Urothelium cell line (cell line): Measurements from ENCODE around the gene CAMK1D.
A peak's percentile ranks its signal among the peaks of the same experiment; 100 is the strongest.
"Not testable (repeated sequence)": the region's sequence is repeated elsewhere in the genome, so short reads cannot be mapped to it uniquely, and the experiment has no call there.

Experiments used
- DNase-seq: peaks from one replicate; pipeline ENCODE4 v3.0.0; 2011; ENCODE audit warnings: low spot score, mixed read lengths
- FAIRE-seq: peaks from 2 replicates; lab custom pipeline; 2011; peaks lifted over from hg19 to GRCh38; lab: Jason Lieb, UNC

CAMK1D gene

DNA sequence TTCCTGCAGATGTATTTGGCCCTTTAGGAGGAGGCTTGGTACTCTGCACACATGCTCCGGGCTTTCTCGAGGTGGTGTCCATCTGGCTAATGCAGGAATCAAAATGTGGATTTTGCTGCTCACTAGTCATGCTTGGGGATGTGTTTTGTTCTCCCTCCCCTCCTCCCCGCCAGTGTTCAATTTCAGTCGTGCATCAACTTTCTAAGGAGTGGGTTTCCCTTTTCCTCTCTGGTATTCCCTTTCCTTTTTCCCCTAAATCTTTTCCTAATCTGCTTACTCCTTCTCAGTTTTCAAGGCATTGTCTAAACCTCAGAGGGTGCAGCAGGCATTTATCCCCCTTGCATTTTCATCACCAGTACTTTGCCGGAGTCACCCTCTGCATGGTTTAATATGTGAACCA lies 450.4 kb downstream of the CAMK1D start:
- DNase-seq (no peak), FAIRE-seq (no peak)

DNA sequence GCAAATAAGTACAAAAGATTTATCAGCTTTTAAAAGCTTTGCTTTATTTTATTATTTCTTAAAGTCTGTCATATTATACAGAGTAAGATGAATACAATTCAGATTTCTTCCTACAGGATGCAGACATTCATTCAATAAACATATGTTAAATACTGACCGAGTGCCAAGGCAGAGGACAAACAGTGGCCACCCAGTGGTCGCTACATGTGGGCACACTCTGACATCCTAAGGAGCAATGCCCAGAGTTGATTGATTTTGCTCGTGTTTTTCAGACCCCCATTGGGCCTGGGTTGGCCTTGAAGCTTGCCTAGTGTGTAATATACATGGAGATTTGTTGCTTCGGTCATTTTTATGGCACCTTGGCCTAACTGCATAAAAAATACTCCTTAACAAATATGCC lies 451.0 kb downstream of the CAMK1D start:
- DNase-seq (no peak), FAIRE-seq (no peak)

DNA sequence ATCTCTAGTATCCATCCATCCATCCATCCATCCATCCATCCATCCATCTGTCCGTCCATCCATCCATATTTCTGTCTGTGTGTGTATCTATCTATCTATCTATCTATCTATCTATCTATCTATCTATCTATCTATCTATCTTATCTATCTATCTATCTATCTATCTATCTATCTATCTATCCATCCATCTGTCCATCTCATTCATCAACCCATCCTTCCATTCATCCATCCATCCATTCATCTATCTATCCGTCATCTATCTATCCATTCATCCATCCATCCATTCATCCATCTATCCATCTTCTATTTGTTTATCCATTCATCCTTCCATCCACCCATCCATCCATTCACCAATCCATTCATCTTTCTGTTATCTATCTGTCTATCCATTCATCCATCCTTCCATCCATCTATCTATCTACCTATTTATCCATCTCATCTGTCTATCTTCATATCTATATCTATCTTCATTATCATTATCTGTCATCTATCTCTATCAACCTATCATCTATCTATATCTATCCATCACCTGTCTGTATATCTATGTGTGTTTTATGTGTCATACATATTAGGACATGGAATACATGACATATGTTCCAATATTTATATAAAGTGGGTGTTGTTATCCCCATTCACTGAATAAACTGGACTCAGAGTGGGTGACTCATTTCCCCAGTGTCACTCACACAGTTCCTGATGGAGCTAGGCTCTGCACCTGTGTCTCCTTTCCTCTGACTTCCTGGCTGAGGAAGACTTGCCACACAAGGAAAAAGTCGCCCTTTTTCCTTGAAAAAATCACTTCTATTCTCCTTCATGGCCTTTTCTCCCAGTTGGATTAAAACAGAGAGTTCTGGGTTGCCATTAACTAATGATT lies 452.1 kb downstream of the CAMK1D start:
- no peak for DNase-seq
- FAIRE-seq: peak; percentile 56

DNA sequence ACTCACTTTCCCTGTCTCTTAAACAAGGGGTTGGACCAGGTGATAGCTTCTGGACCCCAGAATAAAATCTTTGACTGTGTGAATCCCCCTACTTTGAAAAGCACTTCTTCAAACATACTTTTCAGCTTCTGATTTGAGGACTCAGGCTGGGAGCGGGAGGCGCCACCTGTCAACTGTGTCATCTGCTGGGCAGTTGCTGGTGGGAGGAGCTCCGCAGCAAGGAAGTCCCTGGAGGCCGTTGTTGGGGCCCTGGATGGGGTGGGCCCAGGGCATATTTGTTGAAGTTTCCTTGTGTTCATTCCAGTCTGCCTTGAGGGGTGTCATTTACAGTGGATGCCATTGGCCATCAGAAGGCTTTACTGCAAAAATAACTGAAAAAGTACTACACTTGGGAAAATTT lies 454.4 kb downstream of the CAMK1D start:
- DNase-seq: no peak
- FAIRE-seq: no peak

DNA sequence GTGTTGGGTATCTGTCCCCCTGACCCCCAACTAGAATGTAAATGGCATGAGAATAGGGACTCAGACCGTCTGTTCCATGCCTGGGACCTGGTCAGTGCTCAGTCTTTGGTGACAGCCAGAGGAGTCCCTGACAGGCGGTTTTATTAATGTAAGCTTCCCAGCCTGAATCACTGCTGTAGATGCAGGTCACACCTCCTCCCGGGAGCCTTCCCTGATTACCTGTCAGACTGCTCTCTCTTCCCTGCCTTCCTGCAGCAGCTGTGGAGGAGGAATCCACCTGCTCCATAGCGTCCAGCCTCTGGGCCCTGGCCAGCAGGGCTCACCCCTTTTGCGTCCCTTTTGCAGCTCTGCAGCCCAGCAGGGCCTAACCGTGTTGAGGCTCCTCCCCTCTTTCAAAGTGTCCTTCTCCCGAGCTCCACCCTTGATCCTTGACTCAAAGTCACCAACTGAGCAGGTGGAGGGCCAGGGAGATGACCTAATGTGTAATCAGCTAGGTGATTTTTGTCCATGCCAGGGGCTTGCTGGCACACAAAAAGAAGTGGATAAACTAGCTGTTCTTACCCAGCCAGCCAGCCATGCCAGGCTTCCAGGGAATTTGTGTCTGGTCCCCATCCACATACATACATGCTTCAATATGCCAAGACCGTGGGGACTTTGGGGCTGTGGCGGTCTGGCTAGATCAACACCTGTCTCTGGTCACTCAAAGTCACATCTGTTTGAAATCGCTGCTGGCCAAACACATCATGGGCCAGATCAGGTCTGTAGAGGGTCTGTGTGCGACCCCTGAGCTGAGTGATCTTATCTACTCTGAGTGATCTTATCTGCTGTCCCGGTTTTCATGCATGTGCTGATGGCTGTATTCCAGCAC lies 457.1 kb downstream of the CAMK1D start:
- FAIRE-seq (no peak), DNase-seq (no peak)

DNA sequence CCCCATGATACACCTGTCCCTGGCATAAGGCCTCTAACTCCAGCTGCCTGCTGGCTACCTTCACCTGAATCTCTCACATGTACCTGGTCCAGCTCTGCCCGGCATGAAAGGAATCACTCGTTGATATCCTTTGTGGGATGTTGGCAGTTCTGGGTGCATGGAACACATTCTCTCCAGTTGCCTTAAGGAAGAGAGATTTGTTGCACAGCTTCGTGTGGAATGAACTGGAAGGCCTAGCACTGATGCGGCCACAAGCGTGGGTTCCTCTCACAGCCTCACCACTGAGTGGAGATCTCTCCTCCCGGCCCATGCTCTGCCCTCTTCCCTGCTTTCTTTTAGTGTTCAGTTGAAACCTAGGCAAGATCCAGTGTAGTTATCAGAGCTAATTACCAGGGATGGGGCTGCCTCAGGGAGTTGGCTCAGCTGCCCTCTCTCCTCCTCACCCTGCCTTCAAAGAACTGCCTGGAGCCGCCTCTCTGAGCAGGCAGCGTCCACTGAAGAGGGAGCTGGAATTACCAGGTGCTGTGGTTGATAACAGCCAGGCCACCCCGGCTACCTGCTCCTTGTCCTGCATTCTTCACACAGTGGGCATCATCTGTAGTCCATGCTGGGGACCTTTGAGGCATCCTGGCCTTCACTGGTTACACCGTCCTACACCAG lies 457.9 kb downstream of the CAMK1D start:
- FAIRE-seq (no peak), DNase-seq (no peak)

DNA sequence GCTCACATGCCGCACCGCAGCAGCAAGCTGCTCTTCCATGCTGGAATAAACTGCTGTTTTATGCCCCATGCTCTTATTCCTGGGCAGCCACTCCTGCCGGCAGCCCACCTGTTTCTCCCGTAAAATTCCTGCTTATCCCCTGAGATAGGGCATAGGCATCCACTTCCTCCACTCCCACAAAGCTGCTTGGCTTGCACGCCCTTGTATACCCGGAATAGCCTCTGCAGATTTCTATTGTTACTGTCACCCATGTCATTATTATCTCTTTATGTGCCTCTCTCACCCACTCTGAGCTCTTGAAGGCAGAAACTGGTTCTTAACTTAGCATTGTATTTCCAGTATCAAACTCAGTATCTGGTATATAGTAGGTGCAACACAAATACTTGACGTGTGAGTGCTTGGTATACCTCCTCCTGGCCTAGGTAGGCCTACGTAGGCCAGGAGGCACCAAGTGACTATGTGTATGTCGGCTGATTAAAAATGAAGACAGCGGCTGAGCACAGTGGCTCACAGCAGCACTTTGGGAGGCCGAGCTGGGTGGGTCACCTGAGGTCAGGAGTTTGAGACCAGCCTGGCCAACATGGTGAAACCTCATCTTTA lies 458.8 kb downstream of the CAMK1D start:
- FAIRE-seq (no peak), DNase-seq (no peak)

DNA sequence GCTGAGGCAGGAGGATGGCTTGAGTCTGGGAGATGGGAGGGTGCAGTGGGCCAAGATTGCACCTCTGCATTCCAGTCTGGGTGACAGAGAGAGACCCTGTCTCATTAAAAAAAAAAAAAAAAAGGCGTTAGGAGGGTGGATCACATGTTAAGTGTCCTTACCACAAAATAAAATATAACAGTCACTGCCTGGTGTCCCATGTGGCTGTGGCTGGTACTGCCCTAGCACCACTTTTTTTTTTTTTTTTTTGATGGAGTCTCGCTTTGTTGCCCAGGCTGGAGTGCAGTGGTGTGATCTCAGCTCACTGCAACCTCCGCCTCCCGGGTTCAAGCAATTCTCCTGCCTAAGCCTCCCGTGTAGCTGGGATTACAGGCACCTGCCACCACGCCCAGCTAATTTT lies 460.7 kb downstream of the CAMK1D start:
- not testable (repeated sequence) for FAIRE-seq, DNase-seq

DNA sequence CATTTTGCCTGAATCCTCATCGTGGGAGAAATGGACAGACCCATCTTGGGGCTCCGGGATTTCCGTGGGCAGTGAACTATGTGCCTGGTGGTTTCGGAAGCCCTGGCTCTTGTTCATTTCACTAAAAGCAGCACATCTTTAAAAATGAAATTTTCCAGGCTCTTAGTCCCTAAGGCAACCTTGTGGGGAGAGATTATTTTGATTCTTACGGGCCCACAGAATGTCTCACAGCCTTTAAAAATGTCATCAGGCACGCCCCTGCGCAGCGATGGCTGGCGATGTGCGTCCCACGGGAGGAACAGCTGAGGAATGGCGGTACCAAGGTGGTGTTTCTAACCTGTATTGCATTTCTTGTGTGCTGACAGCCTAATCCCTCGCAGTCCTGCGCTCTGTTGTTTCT lies 462.5 kb downstream of the CAMK1D start:
- FAIRE-seq (no peak), DNase-seq (no peak)

DNA sequence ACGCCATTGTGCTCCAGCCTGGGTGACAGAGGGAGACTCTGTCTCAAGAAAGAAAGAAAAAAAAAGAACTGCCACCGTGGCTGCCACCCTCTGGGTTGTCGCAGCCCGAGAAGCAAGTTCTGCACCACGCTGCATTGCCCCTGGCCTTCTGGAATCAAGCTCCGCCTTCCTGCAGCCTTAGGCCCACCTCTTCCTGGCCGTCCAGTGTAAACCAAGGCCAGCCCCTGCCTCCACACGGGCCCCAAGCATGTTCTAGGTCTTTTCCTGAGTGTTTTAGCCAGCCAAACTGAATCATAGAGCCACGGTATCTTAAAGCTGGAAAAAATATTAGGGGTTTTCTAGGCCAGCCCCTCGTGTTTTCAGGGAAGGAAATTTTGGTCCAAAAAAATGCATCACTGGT lies 463.2 kb downstream of the CAMK1D start:
- FAIRE-seq: no peak
- DNase-seq: no peak

DNA sequence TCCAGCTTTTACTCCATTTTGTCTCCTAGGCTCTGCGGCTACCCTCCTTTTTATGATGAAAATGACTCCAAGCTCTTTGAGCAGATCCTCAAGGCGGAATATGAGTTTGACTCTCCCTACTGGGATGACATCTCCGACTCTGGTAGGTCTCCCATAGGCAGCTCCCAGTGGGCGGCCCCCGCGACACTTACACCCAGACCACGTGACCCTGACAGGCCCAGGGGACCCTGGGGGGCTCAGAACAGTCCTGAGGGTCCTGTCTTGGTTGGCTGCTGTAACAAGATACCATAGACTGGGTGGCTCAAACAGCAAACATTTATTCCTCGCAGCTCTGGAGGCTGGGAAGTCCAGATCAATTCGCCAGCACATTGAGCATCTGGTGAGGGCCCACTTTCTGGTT lies 464.8 kb downstream of the CAMK1D start:
- FAIRE-seq (no peak), DNase-seq (no peak)

DNA sequence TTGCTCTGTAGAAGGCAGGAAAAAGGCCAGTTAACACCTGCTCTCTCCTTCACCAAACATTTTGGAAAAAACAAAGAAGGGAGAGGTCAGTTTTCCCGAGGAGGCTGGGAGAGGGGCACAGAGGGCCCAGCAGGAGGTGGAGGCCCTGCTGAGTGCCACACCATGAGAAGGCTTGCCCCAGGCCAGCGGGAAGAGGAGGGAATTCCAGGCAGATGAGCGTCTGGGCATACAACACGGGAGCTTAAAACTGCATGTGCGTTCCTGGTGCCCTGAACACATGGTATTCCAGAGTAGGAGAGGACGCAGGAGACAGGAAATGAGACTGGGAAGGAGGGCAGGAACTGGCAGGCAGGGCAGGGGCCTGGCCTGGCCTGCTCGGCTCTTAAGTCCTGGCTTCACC lies 469.7 kb downstream of the CAMK1D start:
- no peak for DNase-seq
- FAIRE-seq: no peak

DNA sequence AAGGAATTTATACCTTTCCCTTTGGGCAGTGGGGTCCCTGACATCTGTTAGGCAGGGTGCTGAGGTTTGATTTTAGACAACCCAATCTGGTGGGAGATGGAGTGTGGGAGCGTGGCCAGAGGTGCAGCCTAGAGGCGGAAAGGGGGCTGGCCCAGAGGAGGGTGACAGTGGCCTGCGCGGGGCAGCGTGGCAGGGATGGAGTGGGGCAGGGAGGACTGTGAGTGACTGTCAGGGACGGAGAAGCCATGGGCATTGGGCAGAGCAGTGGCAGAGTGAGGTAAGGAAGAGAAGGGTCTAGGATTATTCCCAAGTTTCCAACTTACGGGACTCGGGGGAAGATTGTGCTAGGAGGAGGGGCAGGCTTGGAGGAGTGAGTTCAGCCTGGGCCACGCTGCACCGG lies 470.3 kb downstream of the CAMK1D start:
- DNase-seq (no peak), FAIRE-seq (no peak)

DNA sequence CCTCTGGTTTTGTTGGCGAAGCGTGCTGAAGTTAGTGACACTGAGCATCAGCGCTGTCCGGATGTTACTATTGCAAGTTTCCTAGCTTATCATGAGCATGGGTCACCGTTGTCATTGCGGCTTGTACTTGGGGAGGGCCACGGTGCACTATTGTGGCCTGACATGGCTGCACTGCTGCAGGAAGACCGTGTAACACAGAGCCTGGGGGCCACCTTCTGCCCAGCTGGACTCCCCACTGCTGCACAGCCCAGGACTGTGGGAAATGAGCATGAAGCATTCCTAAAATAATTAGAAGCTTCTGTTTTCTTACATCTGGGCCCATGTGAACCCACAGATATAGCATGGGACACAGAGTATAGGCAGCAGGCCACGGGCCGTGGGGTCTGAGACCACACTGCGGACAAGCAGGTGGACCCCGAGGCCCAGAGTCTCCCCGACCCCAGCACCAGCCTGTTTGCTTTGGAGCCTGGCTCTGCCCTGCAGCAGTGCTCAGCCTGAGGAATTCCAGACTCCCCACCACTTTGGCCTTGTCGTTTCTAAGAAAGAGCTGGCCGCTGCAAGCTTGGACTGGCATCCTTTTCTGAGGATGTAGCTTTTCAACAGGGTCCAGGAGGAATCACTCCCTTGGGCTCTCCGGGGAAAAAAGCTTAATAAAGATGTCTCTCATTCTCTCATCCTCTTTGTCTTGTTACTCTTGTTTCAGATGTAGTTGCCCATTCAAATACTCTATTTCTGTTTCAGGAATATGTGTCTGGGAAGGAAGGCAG lies 473.0 kb downstream of the CAMK1D start:
- DNase-seq: no peak
- no peak for FAIRE-seq

DNA sequence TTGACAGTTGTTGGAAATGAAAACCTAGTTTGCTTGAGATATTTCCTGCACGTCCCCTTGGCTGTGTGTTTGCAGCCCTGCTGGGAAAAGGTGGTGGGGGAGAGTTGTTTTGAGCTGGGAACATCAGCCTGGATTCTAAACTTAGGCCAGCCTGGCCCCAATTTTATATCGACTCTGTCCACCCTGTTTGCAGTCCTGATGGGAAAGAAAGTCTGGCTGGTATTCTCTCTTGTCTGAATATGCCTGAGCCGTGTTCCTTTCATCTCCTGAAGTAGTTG lies 473.5 kb downstream of the CAMK1D start:
- no peak for DNase-seq
- FAIRE-seq: no peak

DNA sequence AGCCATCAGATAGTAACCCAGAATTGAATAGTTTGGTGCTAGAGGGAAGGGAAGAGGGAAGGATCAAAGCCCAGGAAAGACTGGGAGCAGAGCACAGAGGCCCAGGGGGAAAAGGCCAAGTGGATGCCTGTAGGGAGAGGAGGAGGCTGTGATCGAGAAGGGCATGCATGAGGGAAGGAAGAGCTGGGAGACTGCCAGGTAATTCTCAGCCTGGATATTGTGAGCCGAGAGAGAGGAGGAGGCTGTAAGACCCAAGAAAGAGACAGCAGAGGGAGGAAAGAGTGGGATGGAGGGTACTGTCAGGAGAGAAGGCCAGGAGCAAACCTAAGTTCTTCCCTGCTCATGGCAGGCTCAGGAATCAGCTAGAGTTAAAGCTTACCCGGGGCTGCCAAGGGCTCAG lies 474.0 kb downstream of the CAMK1D start:
- DNase-seq (no peak), FAIRE-seq (no peak)

DNA sequence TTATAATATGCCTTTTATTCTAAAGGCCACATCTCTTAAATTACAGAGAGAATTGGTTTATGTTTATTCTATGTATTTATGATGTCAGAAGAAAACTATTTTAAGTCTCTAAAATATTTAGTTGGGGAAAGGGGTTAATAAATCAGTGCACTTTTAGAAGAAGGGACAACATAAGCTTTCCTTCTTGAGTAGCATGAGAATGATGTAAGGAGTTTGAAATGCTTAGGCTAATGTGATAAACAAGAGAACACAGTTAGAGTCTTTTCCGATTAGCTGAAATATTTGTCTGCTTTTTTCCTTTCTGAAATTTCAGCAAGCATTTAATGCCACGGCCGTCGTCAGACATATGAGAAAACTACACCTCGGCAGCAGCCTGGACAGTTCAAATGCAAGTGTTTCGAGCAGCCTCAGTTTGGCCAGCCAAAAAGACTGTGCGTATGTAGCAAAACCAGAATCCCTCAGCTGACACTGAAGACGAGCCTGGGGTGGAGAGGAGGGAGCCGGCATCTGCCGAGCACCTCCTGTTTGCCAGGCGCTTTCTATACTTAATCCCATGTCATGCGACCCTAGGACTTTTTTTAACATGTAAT lies 476.0 kb downstream of the CAMK1D start:
- DNase-seq (no peak), FAIRE-seq (no peak)

DNA sequence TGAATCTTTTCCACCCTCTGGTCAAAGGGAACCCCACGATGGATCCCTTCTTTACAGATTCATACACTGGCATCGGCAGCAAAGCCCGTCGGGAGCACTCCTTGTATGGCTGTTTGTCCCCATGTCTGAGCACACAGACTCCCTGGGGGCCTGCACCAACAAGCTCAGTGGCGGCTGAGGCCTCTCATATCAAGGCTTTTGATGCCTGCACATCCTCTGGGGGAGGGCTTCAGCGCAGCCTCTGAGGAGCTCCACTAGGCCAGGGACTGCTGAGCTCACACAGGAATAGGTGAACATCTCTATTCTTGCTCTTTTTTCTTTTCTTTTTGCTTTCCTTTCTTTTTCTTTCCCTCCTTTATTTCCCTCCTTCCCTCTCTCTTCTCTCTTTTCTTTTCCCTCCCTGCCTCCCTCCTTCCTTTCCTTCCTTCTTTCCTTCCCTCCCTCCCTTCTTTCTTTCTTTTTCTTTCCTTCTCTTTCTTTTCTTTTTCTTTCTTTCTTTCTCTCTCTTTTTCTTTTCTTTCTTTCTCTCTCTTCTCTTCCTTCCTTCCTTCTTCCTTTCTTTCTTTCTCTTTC lies 477.5 kb downstream of the CAMK1D start:
- DNase-seq (no peak), FAIRE-seq (no peak)

DNA sequence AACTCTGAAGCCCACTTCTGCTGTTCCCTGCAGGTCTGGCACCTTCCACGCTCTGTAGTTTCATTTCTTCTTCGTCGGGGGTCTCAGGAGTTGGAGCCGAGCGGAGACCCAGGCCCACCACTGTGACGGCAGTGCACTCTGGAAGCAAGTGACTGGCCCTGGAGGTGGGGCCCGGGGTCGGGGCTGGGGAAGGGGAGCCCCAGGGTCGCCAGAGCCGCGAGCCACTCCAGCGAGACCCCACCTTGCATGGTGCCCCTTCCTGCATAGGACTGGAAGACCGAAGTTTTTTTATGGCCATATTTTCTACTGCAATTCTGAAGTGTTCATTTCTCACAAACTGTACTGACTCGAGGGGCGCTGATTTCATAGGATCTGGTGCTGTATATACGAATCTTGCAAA lies 479.4 kb downstream of the CAMK1D start:
- no peak for FAIRE-seq

DNA sequence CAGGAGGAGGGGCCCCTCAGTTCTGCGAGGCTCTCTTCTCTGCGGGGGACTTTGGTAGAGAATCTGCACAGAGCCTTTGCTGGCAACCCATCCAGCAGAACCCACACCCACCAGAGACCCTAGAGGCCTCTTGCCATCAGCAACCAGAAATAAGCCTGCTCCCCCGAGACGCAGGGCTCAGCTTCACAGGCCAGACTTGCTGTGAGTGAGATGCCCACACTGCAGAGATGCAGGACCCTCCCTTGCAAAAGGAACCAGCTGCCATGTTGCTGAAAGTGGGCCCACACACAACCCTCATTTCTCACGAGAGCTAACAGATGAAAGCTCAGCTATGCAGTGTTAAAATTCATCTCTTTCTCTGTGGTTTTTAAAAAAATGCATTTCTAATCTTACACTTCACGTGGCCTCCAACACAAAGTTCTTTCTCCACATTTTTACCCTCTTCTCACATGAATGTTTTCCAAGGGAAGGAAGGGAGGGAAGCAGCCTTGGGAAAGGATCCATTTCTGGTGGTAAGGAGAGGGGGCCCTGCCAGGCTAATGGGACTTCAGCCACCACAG lies 480.6 kb downstream of the CAMK1D start:
- FAIRE-seq: no peak
- no peak for DNase-seq

More for the DNA sequence above, 479.4 kb downstream of the CAMK1D start:
- DNase-seq: no peak
